Measurements from ENCODE around the gene LSG1.
A peak's percentile ranks its signal among the peaks of the same experiment; 100 is the strongest.

Gene LSG1

DNA sequence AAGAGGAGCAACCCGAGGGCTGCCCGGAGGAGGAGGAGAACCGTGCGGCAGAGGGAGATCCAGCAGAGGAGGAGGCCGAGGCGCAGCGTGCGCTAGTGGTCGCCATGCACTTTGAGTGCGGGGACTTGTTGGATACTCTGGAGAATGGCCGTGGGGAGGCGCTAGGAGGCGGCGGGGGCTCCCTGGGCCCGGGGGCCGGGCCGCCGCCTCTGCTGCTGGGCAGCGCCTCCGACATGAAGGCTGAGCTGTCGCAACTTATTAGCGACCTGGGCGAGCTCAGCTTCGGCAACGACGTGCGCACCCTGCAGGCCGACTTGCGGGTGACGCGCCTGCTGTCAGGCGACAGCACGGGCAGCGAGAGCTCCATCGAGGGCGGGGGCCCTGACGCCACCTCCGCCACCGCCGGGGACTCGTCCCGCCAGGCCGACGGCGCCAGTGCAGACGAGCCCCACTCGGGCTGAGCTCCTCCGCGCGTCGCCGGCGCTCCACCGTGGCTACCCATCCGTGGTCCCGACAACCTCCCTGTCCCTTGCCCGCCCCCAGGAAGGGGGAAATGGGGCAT, 15.7 kb upstream of the LSG1 start:
- DNase-seq: peak in 31 of 51 donors; percentile 3 to 70 (median 18)

DNA sequence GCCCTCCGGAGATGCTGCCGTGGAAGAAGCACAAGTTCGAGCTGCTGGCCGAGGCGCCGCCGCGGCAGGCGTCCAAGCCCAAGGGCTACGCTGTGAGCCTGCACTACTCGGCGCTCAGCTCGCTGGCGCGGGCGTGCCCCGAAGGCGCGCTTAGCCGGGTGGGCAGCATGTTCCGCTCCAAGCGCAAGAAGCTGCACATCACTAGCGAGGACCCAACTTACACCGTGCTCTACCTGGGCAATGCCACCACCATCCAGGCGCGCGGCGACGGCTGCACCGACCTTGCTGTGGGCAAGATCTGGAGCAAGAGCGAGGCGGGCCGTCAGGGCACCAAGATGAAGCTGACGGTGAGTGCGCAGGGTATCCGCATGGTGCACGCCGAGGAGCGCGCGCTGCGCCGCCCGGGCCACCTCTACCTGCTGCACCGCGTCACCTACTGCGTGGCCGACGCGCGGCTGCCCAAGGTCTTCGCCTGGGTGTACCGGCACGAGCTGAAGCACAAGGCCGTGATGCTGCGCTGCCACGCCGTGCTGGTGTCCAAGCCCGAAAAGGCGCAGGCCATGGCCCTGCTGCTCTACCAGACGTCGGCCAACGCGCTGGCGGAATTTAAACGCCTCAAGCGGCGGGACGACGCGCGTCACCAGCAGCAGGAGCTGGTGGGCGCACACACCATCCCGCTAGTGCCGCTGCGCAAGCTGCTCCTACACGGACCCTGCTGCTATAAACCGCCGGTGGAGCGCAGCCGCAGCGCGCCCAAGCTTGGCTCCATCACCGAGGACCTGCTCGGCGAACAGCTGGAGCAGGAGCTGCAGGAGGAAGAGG, 15.0 kb upstream of the LSG1 start:
- DNase-seq: peak in 18 of 51 donors; percentile 2 to 39 (median 14)

DNA sequence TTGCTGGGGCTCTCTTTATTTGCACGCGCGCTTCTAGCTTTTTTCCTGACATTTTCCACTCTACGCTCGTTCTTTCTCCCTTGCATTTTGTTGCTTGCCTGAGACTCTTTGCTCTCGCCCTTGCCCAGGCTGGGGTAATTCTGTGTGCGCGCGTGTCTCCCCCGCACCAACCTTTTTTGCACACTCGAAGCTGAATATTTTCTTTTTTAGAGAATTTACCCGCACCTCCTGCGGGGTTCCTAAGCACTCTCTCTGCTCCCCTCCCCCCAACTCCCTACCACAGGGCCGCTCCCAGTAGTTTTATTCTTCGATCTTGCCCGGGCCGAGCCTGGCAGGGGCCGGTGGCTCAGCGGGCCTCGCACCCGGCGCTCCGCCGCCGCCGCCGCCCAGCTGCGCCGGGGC, 14.4 kb upstream of the LSG1 start:
- peak in 2 of 51 donors; percentile 24 to 34 for DNase-seq

DNA sequence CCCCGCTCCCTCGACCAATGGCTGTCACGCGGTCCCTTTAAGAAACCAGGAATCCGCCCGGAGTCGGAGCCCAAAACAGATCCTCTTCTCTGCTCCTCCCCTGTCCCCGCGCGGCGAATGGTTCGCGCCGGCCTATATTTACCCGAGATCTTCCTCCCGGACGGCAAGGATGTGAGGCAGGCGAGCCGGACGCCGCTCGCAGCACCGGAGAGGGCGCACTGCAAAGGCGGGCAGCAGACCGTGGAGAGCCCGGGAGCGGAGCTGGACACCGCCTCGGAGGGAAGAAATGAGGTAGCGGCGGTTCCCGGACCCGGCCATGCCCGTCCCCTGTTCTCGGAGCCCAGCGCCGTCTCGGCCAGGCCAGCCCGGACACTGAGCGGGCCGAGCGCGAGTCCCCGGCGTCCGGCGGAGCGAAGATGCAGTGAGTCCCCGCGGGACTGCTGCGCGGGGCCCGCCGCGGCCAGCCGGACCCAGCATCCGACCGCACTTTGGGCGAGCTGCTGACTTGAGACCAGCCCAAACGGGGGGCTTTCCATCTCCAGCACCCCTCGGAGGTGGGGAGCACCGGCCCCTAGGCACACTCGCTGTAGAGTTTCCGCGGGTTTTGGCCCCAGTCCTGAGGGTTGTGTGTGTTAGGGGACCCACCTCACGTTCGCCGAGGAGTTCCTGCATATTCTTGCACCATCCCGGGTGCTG, 13.9 kb upstream of the LSG1 start, which contains the start of gene FAM43A:
FAM43A (plus strand) TSS at position 166 of the 696 bp plus-strand sequence. CDS start 944 bp downstream, outside the sequence.
- peak in 50 of 51 donors; percentile 19 to 86 (median 63) for DNase-seq

DNA sequence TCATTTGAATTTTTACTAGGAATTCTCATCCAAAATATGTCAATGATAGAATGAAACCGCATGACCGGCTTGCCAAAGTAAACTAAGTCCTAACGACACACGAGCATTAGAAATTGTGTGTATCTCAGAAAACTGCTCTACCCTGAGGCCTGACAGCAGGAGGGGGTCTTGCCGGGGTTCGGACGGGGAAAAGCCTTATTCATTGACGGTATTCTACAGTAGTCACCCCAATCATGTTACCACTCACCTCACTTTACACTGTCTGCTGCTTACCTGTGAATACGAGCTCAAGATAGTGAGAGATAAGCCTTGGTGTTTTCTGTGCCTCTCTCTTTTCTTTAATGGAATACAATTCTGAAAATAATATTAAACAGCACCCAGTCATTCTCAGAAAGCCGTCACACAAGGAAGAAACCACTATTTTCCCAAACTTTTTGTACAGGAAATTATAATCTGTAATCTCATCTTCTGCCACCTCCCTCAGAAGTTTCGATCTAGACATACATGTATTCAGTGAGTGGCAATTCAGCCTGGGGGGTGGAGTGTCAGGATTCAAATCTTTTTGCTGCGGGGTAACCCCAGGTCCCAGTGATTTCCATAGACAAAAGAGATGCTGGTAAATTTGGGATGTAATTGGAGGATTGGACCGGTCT, 13.2 kb upstream of the LSG1 start:
- no peak for DNase-seq

DNA sequence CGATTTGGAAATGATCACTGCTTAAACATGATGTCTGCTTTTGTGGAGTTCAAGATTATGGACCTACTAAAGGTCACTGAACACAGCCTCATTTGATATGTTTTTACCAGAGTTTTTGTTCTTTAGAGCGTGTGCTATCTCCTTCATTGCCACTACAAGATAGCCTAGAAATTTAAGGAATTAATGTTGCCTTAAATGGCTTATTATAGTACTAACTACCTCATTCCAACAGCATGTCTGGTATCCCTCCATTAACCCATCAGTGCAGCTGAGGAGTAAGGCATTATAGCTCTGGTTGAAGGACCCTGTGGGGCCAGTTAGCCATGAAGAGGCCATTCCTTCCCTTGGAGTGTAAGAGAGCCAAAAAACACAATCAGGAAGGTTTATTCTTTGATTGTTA, 11.4 kb upstream of the LSG1 start:
- DNase-seq: no peak

DNA sequence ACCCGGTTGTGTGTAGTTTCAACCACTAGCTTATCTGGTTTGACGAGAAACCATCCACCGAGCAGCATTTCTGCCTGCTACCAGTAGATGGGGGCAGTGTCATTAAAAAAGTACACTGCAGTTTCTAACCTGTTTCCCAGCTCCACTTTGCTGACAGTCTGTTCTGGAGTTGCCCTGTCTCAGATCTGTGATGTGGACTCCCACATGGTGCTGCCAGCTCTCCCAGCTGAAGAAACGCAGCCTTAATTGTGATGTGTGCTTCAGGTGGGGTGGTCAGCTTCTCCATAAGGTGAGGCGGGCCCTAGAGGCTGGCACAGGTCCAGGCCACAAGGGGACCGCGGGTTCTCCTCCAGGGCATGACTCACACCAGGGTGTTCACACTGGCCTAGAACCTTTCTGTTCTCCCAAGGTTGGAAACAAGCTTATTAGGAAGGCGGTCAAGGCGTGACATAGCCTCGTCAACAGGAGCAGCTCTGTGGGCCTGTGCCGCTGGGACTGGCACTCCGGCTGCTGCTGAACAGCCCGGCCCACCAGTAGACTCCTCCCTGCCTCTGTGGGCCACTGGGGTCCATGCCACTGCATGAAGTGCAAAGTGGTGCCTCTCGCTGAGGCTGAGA, 10.8 kb upstream of the LSG1 start:
- peak in 45 of 51 donors; percentile 4 to 80 (median 47) for DNase-seq

DNA sequence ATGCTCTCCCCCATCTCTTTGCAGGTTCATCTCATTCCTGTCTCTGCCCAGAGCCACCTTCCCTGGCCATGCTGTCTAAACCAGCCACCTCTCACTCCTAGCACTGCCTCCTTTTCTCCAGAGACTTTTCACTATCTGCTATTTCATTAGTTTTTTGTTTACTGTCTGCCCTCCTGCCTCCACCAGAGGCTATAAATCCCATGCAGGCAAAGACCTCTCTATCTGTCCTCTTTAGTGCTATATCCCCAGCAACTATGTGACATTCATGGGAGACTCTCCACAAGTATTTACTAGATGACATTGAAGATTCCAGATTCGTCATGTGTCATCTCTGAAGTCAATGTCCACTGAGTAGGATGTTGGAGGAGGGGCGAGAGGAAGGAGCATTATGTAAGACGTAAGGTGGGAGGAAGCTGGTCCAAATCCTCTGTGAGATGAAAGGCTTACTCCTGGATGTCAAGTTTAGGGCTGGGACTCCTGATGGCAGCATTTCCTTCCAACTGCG, 10.2 kb upstream of the LSG1 start:
- DNase-seq: no peak

DNA sequence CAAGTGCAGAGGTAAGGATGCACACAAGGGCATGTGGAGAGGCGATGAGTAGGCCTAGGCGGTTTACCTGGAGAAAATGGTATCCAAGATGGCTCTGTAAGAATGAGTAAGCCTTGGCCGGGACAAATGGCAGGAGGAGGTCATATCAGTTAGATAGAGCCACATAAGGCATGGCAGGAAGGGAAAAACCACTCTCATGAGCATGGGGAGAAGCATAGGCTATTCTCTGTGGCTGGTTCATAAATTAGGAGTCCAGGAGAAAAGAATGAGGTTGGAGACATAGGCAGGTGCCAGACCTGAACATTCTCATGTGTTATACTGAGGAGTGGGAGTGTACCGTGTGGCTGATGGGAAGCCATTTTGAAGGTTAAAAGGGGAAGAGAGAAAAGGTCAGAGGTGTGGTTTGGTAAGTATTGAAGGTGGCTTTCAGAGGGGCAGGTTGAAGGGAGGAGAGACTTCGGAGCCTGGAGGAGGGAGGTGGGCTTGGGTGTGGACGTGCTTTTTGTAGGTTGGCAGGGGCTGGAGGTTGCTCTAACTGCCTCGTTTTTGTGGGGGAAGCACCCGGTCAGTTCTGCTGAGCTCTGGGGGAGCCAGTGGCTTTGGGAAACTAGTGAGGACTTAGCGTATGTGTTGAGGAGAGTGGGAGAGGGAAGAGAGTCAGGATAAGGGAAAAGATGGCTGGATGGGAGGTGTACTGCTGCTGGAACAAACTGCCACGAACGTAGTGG, 9.1 kb upstream of the LSG1 start:
- DNase-seq: no peak

DNA sequence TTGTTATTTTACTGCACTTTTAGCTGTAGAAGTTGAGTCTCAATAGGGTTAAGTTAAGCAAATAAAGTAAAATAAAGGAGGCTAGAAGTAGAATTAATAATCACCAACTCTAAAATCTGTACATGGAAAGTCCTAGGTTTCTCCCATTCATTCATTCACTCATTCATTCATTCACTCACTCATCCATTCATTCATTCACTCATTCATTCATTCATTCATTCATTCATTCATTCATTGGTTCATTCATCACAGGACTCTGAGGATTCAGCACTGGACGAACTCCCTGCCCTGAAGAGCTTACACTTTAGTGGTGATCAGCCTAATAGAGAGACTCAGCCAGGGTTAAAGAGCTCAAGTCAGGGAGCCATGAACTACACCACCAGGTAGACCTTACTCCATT, 4.5 kb upstream of the LSG1 start:
- no peak for DNase-seq

DNA sequence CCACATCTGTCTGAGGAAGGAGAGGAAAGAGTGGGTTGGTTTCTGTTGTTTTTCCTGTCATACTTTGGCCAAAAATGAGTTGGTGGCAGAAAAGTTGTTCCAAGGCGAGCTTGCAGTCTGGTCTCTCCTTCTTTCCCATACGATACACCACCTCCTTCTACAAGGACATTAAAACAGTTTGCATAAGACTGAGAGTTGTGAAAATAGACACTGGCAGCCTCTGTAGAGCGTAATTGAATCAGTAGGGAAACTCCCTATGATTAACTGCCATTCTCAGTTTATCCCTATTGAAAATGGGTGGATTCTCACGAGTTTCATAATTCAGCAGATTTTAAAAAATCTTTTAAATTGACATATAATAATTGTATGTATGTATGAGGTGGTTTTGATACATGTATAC, 3.7 kb upstream of the LSG1 start:
- DNase-seq: no peak

DNA sequence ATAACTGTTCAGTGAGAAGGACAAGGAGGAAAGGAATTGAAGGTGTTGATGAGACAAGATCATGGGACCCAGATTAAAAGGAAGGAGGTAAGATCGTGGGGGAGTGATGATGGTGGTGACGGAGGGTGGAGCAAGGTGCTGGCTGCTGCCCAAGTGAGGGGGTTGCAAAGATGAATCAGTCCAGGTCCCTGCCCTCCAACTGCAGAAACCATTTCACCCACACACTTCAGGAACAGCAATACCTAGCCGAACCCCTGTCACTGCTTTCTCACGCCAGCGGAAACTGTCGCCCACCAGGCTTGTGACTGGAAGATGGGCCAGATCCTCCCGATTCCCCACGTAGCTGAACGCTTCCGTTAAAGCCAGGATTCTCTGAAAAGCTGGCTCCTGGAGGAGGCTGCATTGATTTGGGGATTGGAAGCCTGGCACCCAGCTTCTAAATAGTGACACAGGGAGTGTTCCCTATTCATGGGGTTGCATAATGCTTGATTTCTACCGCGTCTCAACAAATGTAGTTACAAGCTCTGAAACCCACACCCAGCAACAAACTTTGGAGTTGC, 3.2 kb upstream of the LSG1 start:
- DNase-seq: peak in 2 of 51 donors; percentile 35 to 40

DNA sequence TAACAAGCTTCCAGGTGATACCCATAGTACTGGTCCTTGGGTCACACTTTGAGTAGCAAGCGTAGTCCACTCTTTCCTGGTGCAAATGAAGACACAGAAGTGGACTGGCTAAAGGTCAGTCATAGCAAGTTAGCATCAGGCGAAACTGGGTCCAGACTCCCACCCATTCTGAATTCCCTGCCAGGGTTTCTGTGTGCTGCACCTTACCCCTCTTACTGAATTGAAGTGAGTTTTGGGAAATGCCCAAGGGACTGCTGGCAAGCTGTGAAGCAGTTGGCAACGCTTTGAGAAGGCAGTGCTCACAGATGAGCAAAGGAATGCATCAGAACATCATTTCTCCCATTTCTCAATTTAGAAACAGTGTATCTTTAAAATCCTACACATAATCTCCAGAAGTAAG, 1.8 kb upstream of the LSG1 start:
- DNase-seq: no peak

DNA sequence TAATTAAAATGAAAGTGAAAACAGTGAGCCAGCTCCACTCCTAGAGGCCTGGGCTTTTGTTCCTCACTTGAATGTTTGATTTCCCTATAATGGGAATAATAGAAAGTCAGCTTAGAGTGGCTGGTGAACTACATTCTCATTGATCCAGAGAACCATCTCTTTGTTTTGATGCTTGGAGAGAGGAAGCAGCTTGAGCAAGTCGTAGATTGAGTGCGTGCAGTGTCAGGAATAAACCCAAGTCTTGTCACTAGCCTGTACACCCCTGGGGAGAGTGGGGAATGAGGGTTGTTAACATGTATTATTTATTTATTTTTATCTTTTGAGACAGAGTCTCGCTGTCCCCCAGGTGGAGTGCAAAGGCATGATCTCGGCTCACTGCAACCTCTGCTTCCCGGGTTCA, 885 bp upstream of the LSG1 start:
- DNase-seq: peak in 1 of 51 donors; percentile 19

DNA sequence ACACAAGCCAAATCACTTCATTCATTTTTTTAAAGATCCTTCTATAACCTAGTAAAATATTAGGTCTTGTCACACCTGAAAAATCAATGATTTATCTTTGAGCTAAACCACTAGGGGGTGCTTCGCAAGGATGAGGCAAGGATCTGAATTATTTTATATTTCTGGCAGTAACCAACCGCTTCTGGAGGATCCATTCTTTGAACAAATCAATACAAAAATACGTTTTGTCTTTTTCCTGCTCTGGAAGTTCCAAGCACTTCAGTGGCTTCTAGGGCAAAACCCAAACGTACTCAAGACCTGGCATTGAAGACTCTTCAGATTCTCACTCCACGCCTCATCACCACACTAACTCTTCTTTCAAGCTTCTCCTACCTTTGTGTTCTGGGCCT, 486 bp downstream of the LSG1 start:
- no peak for DNase-seq

DNA sequence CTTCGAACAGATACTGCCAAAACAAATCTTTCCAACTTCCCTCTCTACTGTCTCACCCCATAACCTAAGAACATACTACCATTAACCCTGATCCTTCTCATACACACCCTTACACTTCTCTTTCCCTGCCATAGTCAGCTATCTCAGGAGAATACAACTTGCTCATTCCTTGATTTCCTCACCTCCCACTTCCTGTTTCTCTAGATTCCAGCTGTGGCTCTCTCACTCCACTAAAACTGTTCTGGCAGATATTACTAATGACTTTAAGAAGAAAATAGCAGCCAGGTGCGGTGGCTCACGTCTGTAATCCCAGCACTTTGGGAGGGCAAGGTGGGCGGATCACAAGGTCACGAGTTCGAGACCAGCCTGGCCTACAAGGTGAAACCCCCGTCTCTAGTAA, 4.6 kb downstream of the LSG1 start:
- DNase-seq: no peak

DNA sequence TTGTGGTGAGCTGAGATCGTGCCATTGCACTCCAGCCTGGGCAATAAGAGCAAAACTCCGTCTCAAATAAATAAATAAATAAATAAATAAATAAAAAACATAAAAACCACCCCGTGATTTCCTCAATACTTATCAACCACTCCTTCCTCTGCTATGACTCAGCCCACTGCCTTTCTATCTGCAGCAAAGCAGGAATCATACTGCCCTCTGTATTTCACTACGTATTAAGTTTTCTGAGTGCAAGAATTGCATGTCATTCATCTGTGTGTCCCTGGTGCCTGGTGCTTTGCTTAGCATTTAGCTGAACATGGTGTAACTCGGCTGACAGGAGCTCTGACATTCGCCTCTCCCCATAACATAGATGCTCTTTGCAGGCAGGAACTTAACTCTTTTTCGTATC, 7.1 kb downstream of the LSG1 start:
- no peak for DNase-seq

DNA sequence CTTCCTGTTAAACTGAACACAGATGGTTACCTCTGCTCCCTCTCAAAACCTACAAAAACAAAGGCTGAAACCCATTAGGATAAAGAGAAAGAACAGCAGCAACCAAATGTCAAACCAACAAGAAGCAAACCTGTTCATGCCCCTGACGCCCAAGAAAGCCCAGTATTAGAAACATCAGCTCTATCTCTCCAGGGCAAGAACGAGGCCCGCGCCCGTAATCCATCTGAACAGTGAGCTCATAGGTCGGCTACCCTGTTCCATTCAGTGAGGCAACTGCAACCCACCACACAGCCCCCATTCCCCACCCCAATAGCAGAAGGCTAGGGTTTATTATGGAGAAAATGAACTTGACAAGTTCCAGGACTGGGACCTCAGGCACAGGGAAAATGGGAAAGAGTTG, 10.0 kb downstream of the LSG1 start:
- DNase-seq: no peak

DNA sequence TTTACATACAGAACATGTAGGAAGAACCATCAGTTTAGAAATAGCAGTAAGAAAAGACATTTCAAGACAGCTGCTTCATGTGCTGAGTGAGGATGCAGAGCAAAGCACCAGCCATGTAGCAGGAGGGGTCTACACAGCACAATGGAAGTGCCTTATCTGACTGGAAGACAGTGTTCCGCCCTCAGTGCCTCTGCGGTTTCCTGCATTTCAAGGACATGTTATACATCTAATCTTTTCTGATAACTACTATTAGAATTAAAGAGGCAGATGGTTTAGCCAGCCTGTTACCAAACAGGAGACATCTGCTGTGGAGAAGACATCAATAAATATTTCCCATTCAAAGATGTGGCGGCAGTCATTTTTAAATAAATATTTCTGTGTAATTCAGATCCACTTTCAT, 10.6 kb downstream of the LSG1 start:
- no peak for DNase-seq

DNA sequence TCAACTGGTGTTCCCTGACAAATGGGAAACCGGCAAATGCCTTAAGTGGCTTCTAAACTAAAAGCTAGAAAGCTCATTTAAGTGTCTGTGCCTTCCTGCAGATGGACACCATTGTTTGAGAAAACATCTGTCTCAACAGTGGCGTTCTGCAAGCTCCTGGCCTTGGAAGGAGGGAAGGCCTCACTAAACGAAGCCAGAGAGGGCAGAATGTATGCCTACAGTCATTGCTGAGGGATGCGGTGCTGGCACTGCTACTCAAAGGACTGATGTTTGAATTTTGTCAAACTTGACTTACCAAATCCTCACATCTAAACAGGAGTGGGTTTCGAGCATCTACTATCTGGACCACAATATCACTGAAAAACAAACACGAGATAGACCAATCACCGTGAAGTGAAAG, 12.2 kb downstream of the LSG1 start:
- no peak for DNase-seq

Measured in hypothalamus (tissue), 51 donors.